Stimulated activated naive CD8-positive, alpha-beta T cell treated with anti-CD3 and anti-CD28 coated beads, Interleukin-15, Interleukin-2, amounts not matched to agents 100 U/mL and 50 U/mL, for 24 hours (primary cell): ENCODE measurements around the gene SCARB1.

ENCODE experiments used
- ATAC-seq: fragments of 150-1000 bp; cut with Tn5 transposase; one replicate; pipeline ENCODE4 v1.10.0; 2021
- DNase-seq: peaks from one replicate; pipeline ENCODE4 v3.0.0; 2021

Gene SCARB1

DNA sequence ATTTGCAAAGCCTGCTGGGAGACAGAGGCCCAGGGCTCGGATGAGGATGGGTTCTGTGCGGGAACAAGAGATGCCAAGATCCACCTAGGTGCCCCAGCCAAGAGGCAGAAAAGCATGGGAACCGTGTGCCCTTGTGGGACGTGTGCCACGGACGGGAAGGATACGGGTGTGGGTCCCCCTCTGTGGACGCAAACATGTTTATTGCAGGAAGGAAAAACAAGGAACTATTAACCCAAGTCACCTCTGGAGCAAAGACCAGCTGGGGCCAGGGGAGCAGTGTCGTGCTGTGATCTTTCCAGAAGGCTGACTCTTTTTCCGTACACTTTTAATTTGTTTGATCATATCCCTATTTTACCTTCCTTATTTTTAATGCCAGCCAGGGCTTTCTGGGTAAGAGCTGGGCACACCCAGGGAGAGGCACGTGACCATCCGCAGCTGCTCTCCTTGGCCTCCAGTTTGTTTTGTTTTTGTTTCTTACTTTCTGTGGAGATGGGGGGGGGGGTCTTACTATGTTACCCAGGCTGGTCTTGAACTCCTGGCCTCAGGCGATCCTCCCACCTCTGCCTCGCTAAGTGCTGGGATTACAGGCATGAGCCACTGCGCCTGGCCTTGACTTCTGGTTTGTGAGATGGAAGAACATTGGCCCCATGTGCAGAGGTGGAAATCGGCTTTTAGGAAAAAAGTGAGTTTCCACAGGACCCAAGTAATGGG is 20.7 kb downstream of the SCARB1 start:
- no peak for DNase-seq
- ATAC-seq, result no peak

- no peak for ATAC-seq
- no peak for DNase-seq
Measured at GRCh38 chr12:124842073-124842749, 21.5 kb downstream of the SCARB1 start.

- ATAC-seq, result no peak
- DNase-seq, result no peak
Measured at GRCh38 chr12:124841558-124841945, 22.1 kb downstream of the SCARB1 start.

DNA sequence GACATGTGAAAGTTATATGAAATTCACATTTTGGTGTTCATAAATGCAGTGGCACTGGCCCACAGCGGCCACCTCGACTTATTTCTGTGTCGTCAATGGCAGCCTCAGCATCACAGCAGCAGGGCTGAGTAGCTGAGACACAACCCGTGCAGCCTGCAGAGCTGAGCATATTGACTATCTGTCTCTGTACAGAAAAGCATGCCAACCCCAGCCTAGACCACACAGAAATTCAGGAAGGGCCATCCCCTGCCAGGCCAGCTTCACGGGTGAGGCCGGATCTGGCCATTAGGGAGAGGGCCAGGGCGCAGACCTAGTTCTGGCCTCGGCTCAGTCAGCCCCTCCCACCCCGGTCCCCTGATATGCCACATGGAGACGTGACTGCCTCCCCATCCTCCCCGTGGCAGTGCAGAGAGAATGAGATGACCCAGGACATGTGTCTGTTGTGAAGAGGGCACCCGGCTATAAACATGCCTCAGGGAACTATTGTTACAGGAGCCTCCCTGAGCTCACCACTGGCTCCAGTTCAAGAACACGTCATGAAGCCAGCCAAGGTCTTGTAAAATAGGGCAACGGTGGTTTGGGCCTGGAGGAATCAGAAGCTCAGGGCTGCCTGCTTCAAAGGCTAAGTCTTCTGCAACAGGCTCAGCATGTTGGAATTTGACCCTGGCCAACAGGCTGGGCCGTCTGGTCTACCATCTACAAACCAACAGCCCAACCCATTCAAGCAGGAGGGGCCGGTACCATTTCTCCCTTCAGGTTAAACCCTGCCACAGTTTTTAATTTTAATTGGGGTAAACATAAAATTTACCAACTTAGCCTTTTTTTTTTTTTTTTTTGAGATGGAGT is 25.5 kb downstream of the SCARB1 start:
- no peak for DNase-seq
- no peak for ATAC-seq

- no peak for ATAC-seq
- DNase-seq, result no peak
Measured at GRCh38 chr12:124837249-124837897, 26.3 kb downstream of the SCARB1 start.

DNA sequence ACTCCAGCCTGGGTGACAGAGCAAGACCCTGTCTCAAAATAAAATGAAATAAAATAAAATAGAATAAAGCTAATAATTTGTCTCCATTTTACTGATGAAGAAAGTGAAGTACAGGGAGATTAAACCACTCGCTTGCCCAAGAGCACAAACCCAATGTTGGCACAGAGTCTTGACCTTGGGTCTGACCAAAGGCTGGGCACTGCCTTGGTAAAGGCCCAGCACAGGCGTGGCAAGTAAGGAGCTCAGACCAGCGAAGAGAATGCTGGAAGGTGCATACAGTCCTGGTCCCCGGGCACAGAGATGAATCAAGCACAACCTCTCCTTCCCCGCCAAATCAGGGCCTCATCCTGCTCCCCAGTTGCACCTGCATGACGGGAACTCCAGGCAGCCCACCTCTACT is 26.9 kb downstream of the SCARB1 start:
- DNase-seq (no peak), ATAC-seq (no peak)

GRCh38 chr12:124835656-124836410 is 27.8 kb downstream of the SCARB1 start:
- DNase-seq, result no peak
- no peak for ATAC-seq

DNA sequence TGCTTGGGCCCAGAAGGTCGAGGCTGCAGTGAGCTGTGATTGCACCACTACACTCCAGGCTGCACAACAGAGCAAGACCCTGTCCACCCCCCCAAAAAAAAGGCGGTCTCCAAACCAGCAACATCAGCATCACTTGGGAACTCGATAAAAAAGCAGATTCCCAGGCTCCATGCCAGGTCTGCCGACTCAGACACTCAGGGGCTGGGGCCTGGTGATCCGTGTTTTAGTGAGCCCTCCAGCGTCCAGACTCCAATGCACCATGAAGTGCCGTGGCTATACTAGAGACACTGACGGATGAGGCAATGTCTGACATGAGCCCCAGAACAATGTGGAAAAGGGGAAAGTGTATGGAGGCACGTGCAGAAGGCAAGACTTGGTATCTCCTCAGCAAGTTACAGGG is 28.8 kb downstream of the SCARB1 start:
- ATAC-seq, result no peak
- DNase-seq, result no peak

DNA sequence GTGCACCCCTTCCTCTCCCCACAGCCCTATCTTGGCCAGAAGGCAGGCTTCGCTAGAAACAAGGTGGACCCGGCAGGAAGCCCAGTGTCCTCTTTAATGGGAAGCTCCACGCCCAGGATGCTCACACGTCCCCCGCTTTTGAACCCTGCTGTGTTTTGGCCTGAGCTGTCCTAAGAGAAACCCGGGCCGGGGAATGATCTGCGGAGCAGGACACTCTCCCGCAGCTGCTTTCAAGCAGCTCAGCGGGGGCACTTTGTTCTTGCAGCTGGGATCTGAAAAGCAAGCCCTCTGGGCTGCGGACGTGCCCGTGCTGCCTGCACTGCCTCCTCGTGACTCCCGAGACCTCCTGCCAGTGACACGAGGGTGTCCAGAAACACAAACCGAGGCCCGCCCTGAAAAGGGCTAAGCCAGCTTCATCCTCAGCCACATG is 30.0 kb downstream of the SCARB1 start:
- no peak for DNase-seq
- ATAC-seq, result no peak

DNA sequence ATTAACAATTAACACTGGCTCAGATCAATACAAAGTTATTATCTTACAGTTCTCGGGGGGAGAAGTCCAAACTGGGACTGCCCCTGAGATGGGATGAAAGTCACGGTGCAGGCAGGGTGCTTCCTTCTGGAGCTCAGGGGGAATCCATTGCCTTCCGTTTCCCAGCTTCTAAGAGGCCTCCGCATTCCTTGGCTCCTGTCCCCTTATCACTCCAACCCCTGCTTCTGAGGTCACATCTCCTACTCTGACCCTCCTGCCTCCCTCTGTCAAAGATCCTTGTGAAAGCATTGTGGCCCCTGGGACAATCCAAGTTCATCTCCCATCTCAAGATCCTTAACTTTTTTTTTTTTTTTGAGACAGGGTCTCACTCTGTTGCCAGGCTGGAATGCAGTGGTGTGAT is 30.8 kb downstream of the SCARB1 start:
- no peak for DNase-seq
- no peak for ATAC-seq

- ATAC-seq (no peak), DNase-seq (no peak)
Measured at GRCh38 chr12:124831590-124831989, 32.1 kb downstream of the SCARB1 start.

DNA sequence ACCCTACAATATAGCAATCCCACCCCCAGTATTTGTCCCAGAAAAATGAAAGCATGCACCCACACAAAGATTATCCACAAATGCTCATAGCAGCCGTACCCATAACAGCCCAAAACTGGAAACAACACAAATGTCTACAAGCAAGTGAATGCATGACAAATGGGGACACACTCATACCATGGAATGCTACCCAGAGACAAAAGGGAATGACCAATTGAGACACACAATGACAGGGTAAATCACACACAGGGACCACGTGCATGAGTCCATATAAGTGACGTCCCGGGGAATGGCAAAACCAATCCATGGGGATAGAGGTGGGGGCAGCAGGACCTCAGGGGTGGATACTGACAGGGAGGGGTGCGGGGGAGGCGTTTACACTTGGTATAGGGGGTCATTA is 33.4 kb downstream of the SCARB1 start:
- ATAC-seq (no peak), DNase-seq (no peak)

DNA sequence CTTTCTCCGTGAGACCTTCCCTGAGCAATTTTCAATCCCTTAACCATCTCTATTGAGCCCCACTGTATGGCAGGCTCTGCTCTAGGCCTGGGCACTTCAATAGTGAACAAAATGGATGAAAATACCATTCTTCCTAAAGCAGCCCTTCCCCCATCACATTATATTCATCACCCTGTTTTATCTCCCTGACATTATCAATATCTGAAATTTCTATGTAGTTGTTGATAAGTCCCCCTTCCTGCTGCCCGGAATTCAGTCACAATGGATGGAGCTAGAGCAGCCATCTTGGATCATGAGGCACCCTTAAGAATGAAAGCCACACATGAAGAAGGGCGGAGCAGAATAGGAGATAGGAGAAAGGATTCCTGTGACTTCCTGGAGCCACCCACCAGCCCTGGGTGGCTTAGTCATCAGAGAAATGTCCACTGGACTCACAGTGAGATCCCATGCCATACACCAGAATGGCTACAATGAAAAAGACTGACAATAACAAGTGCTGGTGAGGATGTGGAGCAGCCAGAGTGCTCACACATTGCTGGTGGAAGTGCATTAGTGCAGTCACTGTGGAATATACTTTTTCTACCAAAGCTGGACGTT is 33.9 kb downstream of the SCARB1 start:
- DNase-seq (no peak), ATAC-seq (no peak)

DNA sequence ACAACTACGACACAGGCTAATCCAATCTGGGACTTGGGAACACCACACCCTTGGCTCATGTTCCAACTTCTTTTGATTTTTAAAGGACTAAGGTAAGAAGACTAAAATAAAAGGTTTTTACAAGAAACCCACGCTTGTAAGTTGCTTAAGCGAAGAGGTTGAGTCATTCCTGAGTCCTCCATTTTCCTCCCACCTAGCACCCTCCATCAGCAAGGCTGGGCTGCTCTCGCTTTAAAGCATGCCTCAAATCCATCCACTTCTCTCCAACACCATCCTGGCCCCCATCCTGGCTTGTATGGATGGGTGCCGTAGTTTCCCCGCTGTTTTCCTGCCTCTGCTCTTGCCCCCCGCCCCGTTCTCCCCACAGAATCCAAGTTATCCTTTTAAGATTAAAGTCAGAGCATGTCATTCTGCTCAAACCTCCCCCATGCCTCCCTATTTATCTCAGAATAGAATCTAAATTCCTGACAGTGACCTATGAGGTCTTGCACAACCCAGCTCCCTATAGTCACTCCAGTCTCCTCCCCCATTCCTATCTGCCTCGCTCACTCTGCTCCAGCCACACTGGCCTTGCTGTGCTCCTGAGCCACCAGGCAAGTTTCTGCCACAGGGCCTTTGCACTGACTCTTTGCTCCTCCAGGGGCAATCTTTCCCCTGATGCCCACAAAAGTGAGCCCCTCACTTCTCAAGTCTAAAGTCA is 34.5 kb downstream of the SCARB1 start:
- DNase-seq, result no peak
- no peak for ATAC-seq

GRCh38 chr12:124828264-124829007 is 35.2 kb downstream of the SCARB1 start:
- DNase-seq, result no peak
- no peak for ATAC-seq

DNA sequence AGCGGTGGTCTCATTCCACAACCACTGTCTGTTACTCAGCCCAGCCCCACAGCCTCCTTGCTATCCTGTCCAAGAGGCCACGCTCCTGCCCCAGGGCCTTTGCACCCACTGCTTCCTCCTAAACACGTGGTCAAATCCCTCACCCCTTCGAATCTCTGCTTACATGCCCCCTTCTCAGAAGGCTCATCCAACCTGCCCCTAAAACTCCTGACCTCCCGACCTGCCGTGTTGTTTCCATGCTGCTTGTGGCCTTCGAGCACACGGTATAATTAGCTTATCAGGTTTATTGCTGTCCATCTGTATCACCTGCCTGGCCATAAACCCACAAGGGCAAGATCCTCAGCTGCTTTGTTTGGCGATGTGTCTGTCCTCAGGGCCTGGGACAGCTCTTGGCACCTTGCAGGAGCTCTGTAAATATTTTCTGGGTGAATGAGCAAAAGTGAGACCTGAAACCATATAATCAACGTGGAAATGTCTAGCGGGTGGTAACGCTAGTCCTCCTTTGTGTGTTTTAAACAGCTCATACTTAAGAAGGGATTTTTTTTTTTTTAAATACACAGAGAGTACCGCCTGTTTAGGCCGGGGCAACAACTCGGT is 36.0 kb downstream of the SCARB1 start:
- ATAC-seq, result no peak
- DNase-seq, result no peak

DNA sequence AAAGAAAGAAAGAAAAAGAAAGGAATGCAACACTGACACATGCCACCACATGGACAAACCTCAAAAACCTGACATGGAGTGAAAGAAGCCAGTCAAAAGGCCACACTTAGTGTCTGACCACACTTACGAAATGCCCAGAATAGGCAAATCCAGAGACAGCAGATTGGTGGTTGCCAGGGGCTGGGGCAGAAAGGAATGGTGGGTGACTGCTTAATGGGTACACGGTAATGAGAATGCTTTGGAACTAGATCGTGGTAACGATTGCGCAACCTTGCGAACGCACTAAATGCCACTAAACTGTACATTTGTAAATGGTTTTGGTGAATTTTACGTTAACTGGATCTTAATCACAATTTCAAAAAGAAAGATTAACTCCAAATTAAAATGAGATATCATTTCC is 39.5 kb downstream of the SCARB1 start:
- no peak for ATAC-seq
- DNase-seq, result no peak

DNA sequence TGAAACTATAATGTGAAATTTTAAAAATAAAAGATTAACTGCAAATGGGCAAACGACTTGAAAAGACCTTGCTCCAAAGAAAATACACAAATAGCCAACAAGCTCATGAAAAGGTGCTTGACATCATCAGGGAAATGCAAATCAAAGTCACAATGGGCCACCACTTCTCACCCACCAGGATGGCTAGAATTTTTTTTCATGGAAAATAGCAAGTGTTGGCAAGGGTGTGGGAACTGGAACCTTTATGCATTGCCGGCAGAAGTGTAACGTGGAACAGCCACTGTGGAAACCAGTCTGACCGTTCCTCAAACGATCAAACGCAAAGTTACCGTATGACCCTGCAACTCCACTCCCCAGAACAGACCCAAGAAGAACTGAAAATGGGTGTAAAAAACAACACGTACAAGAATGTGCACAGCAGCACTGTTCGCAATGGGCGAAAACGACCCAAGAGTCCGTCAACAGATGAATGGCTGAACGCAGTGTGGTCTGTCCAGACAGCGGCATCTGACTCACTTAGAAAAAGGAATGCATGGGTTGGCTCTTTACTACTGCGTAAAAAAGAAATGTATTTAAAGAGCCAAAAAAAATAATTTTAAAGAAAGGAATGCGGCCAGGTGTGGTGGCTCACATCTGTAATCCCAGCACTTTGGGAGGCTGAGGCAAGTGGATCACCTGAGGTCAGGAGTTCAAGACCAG is 40.2 kb downstream of the SCARB1 start:
- no peak for ATAC-seq
- no peak for DNase-seq

DNA sequence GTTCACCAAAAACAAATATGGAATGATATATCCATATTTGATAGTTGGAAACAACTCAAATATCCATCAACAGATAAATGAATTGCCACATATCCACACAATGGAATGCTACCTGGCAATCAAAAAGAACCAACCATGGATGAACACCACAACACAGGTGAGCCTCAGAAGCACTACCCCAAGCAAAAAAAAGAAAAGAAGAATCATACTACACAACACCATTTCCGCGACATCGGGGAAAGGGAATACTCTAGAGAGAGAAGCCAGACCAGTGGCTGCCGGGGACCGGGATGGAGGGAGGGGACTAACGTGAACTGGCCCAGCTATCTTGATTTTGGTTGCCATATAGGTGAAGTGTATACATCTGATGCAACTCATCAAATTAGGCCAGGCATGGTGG is 41.4 kb downstream of the SCARB1 start:
- DNase-seq (no peak), ATAC-seq (no peak)
